HEK293 (cell line): ENCODE results near the gene BNIPL.
A peak's percentile ranks its signal among the peaks of the same experiment; 100 is the strongest.

ENCODE experiments used
- EGR2 ChIP-seq: fragments of 450-650 bp; formaldehyde crosslinking; IDR thresholded peaks from 2 replicates; pipeline ENCODE4 v1.5.1; 2016; ENCODE audit warnings: low read depth, missing biosample characterization, missing genetic modification characterization
- GLIS2 ChIP-seq: fragments of 450-650 bp; formaldehyde crosslinking; IDR thresholded peaks from 2 replicates; pipeline ENCODE4 v1.5.1; 2016; ENCODE audit warnings: missing biosample characterization, missing genetic modification characterization
- KLF10 ChIP-seq: fragments of 450-650 bp; IDR thresholded peaks from 2 replicates; pipeline ENCODE4 v1.5.1; 2018; ENCODE audit warnings: missing biosample characterization, mild to moderate bottlenecking, missing genetic modification characterization
- MZF1 ChIP-seq: fragments of 450-650 bp; formaldehyde crosslinking; IDR thresholded peaks from 2 replicates; pipeline ENCODE4 v1.5.1; 2017; ENCODE audit warnings: missing biosample characterization, missing genetic modification characterization, borderline replicate concordance
- OSR2 ChIP-seq: fragments of 450-650 bp; formaldehyde crosslinking; IDR thresholded peaks from 2 replicates; pipeline ENCODE4 v1.5.1; 2016; ENCODE audit warnings: missing biosample characterization, missing genetic modification characterization
- OVOL3 ChIP-seq: fragments of 450-650 bp; formaldehyde crosslinking; IDR thresholded peaks from 2 replicates; pipeline ENCODE4 v1.5.1; 2016; ENCODE audit warnings: missing biosample characterization, missing genetic modification characterization
- YY2 ChIP-seq: fragments of 450-650 bp; formaldehyde crosslinking; IDR thresholded peaks from 2 replicates; pipeline ENCODE4 v1.5.1; 2016; ENCODE audit warnings: missing biosample characterization, missing genetic modification characterization
- ZBTB21 ChIP-seq: fragments of 450-650 bp; formaldehyde crosslinking; IDR thresholded peaks from 2 replicates; pipeline ENCODE4 v1.5.1; 2017; ENCODE audit warnings: missing biosample characterization, missing genetic modification characterization
- ZBTB48 ChIP-seq: fragments of 450-650 bp; formaldehyde crosslinking; IDR thresholded peaks from 2 replicates; pipeline ENCODE4 v1.5.1; 2016; ENCODE audit warnings: missing biosample characterization, missing genetic modification characterization
- ZFP3 ChIP-seq: fragments of 450-650 bp; formaldehyde crosslinking; IDR thresholded peaks from 2 replicates; pipeline ENCODE4 v1.5.1; 2016; ENCODE audit warnings: low read depth, missing biosample characterization, missing genetic modification characterization
- ZNF16 ChIP-seq: fragments of 450-650 bp; formaldehyde crosslinking; IDR thresholded peaks from 2 replicates; pipeline ENCODE4 v1.5.1; 2016; ENCODE audit warnings: low read depth, missing biosample characterization, missing genetic modification characterization
- ZNF211 ChIP-seq: fragments of 450-650 bp; formaldehyde crosslinking; IDR thresholded peaks from 2 replicates; pipeline ENCODE4 v1.5.1; 2016; ENCODE audit warnings: low read depth, missing biosample characterization, missing genetic modification characterization
- ZNF26 ChIP-seq: fragments of 450-650 bp; formaldehyde crosslinking; IDR thresholded peaks from 2 replicates; pipeline ENCODE4 v1.5.1; 2016; ENCODE audit warnings: missing biosample characterization, missing genetic modification characterization
- ZNF280D ChIP-seq: fragments of 450-650 bp; formaldehyde crosslinking; IDR thresholded peaks from 2 replicates; pipeline ENCODE4 v1.5.1; 2016; ENCODE audit warnings: missing biosample characterization, missing genetic modification characterization
- ZNF335 ChIP-seq: fragments of 450-650 bp; formaldehyde crosslinking; conservative IDR thresholded peaks from 2 replicates; pipeline ENCODE4 v1.5.1; 2016; ENCODE audit warnings: missing biosample characterization, missing genetic modification characterization
- ZNF366 ChIP-seq: fragments of 450-650 bp; formaldehyde crosslinking; conservative IDR thresholded peaks from 2 replicates; pipeline ENCODE4 v1.5.1; 2016; ENCODE audit warnings: missing biosample characterization, missing genetic modification characterization
- ZNF394 ChIP-seq: fragments of 450-650 bp; formaldehyde crosslinking; IDR thresholded peaks from 2 replicates; pipeline ENCODE4 v1.5.1; 2016; ENCODE audit warnings: missing biosample characterization, missing genetic modification characterization, mild to moderate bottlenecking, moderate library complexity, borderline replicate concordance
- ZNF426 ChIP-seq: fragments of 450-650 bp; formaldehyde crosslinking; IDR thresholded peaks from 2 replicates; pipeline ENCODE4 v1.5.1; 2017; ENCODE audit warnings: missing biosample characterization, missing genetic modification characterization, mild to moderate bottlenecking, inconsistent platforms, moderate library complexity
- ZNF544 ChIP-seq: fragments of 450-650 bp; formaldehyde crosslinking; IDR thresholded peaks from 2 replicates; pipeline ENCODE4 v1.5.0; 2017; ENCODE audit warnings: missing biosample characterization, missing genetic modification characterization
- ZNF555 ChIP-seq: fragments of 450-650 bp; formaldehyde crosslinking; conservative IDR thresholded peaks from 2 replicates; pipeline ENCODE4 v1.5.1; 2017; ENCODE audit warnings: missing biosample characterization, mild to moderate bottlenecking, missing genetic modification characterization, inconsistent platforms
- ZNF561 ChIP-seq: fragments of 450-650 bp; IDR thresholded peaks from 2 replicates; pipeline ENCODE4 v1.5.1; 2018; ENCODE audit warnings: missing biosample characterization, missing genetic modification characterization, borderline replicate concordance
- ZNF571 ChIP-seq: fragments of 450-650 bp; formaldehyde crosslinking; IDR thresholded peaks from 2 replicates; pipeline ENCODE4 v1.5.0; 2017; ENCODE audit warnings: missing biosample characterization, missing genetic modification characterization
- ZNF843 ChIP-seq: fragments of 450-650 bp; formaldehyde crosslinking; IDR thresholded peaks from 2 replicates; pipeline ENCODE4 v1.5.1; 2016; ENCODE audit warnings: missing biosample characterization, missing genetic modification characterization
- TF ChIP-seq, protein P1 (sequence below): fragments of 450-650 bp; formaldehyde crosslinking; IDR thresholded peaks from 2 replicates; pipeline ENCODE4 v1.5.1; 2016; ENCODE audit warnings: missing biosample characterization, missing genetic modification characterization
- TF ChIP-seq, protein P2 (sequence below): fragments of 450-650 bp; formaldehyde crosslinking; IDR thresholded peaks from 2 replicates; pipeline ENCODE4 v1.5.1; 2016; ENCODE audit warnings: missing biosample characterization, missing genetic modification characterization
- TF ChIP-seq, protein P3 (sequence below): fragments of 450-650 bp; formaldehyde crosslinking; IDR thresholded peaks from 2 replicates; pipeline ENCODE4 v1.5.1; 2016; ENCODE audit warnings: missing biosample characterization, missing genetic modification characterization, borderline replicate concordance

Gene BNIPL

GRCh38 chr1:151006327-151007052 lies 29.9 kb upstream of the BNIPL start, which contains the start of gene MINDY1 (continued):
- TF ChIP-seq, protein P1, sequence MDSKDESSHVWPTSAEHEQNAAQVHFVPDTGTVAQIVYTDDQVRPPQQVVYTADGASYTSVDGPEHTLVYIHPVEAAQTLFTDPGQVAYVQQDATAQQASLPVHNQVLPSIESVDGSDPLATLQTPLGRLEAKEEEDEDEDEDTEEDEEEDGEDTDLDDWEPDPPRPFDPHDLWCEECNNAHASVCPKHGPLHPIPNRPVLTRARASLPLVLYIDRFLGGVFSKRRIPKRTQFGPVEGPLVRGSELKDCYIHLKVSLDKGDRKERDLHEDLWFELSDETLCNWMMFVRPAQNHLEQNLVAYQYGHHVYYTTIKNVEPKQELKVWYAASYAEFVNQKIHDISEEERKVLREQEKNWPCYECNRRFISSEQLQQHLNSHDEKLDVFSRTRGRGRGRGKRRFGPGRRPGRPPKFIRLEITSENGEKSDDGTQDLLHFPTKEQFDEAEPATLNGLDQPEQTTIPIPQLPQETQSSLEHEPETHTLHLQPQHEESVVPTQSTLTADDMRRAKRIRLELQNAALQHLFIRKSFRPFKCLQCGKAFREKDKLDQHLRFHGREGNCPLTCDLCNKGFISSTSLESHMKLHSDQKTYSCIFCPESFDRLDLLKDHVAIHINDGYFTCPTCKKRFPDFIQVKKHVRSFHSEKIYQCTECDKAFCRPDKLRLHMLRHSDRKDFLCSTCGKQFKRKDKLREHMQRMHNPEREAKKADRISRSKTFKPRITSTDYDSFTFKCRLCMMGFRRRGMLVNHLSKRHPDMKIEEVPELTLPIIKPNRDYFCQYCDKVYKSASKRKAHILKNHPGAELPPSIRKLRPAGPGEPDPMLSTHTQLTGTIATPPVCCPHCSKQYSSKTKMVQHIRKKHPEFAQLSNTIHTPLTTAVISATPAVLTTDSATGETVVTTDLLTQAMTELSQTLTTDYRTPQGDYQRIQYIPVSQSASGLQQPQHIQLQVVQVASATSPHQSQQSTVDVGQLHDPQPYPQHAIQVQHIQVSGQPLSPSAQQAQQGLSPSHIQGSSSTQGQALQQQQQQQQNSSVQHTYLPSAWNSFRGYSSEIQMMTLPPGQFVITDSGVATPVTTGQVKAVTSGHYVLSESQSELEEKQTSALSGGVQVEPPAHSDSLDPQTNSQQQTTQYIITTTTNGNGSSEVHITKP (tag by site-specific recombination) = peak; percentile 21
- no peak for TF ChIP-seq YY2 (tag by site-specific recombination)
- TF ChIP-seq, protein P2, sequence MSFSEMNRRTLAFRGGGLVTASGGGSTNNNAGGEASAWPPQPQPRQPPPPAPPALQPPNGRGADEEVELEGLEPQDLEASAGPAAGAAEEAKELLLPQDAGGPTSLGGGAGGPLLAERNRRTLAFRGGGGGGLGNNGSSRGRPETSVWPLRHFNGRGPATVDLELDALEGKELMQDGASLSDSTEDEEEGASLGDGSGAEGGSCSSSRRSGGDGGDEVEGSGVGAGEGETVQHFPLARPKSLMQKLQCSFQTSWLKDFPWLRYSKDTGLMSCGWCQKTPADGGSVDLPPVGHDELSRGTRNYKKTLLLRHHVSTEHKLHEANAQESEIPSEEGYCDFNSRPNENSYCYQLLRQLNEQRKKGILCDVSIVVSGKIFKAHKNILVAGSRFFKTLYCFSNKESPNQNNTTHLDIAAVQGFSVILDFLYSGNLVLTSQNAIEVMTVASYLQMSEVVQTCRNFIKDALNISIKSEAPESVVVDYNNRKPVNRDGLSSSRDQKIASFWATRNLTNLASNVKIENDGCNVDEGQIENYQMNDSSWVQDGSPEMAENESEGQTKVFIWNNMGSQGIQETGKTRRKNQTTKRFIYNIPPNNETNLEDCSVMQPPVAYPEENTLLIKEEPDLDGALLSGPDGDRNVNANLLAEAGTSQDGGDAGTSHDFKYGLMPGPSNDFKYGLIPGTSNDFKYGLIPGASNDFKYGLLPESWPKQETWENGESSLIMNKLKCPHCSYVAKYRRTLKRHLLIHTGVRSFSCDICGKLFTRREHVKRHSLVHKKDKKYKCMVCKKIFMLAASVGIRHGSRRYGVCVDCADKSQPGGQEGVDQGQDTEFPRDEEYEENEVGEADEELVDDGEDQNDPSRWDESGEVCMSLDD (tag by site-specific recombination) = no peak
- no peak for TF ChIP-seq ZFP3 (tag by site-specific recombination)
- no peak for TF ChIP-seq ZNF561 (tag by site-specific recombination)
- TF ChIP-seq, protein P3, sequence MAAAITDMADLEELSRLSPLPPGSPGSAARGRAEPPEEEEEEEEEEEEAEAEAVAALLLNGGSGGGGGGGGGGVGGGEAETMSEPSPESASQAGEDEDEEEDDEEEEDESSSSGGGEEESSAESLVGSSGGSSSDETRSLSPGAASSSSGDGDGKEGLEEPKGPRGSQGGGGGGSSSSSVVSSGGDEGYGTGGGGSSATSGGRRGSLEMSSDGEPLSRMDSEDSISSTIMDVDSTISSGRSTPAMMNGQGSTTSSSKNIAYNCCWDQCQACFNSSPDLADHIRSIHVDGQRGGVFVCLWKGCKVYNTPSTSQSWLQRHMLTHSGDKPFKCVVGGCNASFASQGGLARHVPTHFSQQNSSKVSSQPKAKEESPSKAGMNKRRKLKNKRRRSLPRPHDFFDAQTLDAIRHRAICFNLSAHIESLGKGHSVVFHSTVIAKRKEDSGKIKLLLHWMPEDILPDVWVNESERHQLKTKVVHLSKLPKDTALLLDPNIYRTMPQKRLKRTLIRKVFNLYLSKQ (tag by site-specific recombination) = no peak
- TF ChIP-seq OSR2 (tag by site-specific recombination) = no peak
- TF ChIP-seq ZNF26 (tag by site-specific recombination) = no peak
- TF ChIP-seq ZBTB21 (tag by site-specific recombination) = no peak
- no peak for TF ChIP-seq ZNF211 (tag by site-specific recombination)
- TF ChIP-seq EGR2 = no peak
- peak; percentile 96 for TF ChIP-seq ZNF366 (tag by site-specific recombination)
- TF ChIP-seq OVOL3 (tag by site-specific recombination) = no peak
- TF ChIP-seq ZNF16 (tag by site-specific recombination) = no peak
- peak; percentile 88; the same call in 1 of the 2 replicates for TF ChIP-seq MZF1
- peak; percentile 48; the same call in 1 of the 2 replicates for TF ChIP-seq ZBTB48 (tag by site-specific recombination)
- TF ChIP-seq KLF10 = no peak
- TF ChIP-seq ZNF280D (tag by site-specific recombination) = no peak
- TF ChIP-seq ZNF544 (tag by site-specific recombination) = no peak
- 0 out of 2 replicates have a peak, but pooled peaks have one; percentile 16 for TF ChIP-seq GLIS2
- peak; percentile 62 for TF ChIP-seq ZNF335 (tag by site-specific recombination)
- TF ChIP-seq ZNF843 (tag by site-specific recombination) = no peak
- TF ChIP-seq ZNF571 (tag by site-specific recombination) = no peak
- TF ChIP-seq ZNF555 (tag by site-specific recombination) = no peak
- TF ChIP-seq ZNF394 (tag by site-specific recombination) = 0 out of 2 replicates have a peak, but pooled peaks have one; percentile 50
- TF ChIP-seq ZNF426 (tag by site-specific recombination) = no peak
